ENCODE data around the gene BTBD2.

DNA sequence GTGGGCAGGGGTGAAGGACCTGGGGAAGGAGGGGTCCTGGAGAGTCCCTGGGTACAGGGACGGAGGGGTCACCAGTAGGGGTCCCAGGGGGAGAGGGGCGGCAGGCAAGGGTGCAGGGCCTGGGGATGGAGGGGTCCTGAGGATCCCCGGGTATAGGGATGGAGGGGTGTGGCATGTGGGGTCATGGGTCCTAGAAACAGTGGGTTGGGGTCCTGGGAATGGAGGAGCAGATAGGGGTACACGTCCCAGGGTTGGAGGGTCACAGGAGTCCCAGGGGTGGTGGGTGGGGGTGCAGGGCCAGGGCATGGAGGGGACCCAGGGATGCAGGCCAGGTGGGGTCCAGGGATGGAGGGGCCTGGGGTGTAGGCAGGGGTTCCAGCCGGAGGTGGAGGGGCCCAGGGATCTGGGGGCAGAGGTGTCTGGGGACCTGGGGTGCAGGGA lies 1.4 kb downstream of the BTBD2 start:
- TF ChIP-seq EZH2 (IDR thresholded peaks at IDR 0.05) (no peak), CTCF (IDR thresholded peaks at IDR 0.05) (no peak), EZH2phosphoT487 (IDR thresholded peaks at IDR 0.05) (no peak)
